HS-5 (cell line): Measurements from ENCODE around the gene CCDC71L.

ENCODE experiments used
- DNase-seq: peaks from one replicate; pipeline ENCODE4 v3.0.0-alpha.2; 2012; ENCODE audit warnings: low read depth

Gene CCDC71L

GRCh38 chr7:106625678-106626301, 35.2 kb downstream of the CCDC71L start:
- DNase-seq, result no peak

DNA sequence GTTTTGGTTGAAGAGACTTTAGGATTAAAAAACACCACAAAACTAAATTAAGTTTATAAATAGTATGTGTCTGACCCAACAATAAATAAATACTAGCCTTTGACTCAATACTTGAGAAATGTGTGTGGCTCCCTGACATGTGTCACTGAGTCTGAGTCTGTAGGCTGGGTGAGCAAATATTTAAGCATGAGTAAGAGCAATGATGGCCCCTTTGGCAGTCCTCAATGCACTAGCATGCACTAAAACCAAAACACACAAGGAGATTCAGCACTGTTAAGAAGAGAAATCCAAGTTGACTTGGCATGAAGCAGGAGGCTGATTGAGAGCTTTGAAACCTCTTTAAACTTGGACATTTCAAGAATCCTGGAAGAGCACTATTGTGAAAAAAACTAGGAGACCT, 37.1 kb downstream of the CCDC71L start:
- no peak for DNase-seq

DNA sequence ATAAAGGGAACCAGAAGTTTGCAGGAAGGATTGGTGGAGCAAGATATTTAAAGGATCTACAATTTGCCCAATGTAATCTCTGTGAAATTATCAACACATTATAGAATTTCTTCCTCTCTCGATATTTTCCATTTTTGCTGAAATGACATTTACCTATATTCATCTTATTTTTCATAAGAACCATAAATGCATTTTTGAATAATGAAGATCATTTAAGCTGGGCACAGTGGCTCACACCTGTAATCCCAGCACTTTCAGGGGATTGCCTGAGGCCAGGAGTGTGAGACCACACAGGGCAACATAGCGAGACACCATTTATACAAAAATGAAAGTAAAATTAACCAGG, 37.7 kb downstream of the CCDC71L start:
- no peak for DNase-seq

GRCh38 chr7:106622654-106623314, 38.2 kb downstream of the CCDC71L start:
- no peak for DNase-seq

GRCh38 chr7:106621393-106622132, 39.4 kb downstream of the CCDC71L start:
- no peak for DNase-seq

DNA sequence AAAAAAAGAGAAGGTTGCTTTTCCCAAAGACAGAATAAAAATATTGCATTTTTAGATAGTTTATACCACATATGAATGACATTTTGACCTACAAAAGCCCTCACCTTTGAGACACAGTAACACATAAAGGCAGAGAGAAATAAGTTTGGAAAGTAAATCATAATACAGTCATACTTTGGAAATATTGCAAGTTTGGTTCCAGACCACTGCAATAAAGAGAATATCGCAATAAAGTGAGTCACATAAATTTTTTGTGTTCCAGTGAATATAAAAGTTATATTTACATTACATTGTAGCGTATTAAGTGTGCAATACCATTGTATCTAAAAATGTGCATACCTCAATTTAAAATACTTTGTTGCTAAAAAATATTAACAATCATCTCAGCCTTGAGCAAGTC, 40.3 kb downstream of the CCDC71L start:
- DNase-seq, result no peak

DNA sequence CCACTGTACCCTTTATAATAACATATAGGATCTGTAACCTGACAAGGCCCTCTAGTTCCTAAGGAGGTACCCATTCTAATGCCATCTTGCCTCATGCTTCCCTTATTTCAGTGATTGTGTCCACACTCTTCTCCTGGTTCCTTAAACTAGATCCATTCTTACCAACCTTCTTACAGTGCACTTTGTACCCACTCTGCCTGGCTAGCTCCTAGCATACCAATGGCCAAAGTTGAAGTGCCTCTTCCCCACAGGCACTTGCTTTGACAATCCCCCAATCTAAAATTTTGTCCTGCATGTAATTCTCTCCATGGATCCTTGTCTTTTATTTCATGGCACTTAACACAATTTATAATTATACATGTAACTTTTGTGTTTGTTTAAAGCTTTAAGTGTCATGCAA, 40.9 kb downstream of the CCDC71L start:
- no peak for DNase-seq

DNA sequence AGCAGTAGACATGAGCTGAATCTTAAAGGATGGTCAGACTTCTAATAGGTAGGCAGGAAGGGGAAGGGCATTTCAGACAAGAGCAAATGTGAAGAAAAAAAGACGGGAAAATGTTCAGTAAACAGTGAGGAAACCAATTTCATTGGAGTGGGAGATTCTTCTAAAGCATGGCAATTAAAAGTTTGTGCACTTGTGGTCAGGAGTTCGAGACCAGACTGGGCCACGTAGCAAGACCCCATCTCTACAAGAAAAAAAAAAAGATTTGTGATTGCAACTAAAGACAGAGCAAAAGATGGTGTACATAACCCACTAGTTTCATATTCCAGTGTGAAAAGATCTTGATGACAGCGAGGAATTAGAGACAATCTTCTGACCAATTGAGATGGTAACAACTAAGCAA, 41.7 kb downstream of the CCDC71L start:
- DNase-seq, result no peak

- no peak for DNase-seq
These were observed 42.5 kb downstream of the CCDC71L start for GRCh38 chr7:106618480-106618879.

DNA sequence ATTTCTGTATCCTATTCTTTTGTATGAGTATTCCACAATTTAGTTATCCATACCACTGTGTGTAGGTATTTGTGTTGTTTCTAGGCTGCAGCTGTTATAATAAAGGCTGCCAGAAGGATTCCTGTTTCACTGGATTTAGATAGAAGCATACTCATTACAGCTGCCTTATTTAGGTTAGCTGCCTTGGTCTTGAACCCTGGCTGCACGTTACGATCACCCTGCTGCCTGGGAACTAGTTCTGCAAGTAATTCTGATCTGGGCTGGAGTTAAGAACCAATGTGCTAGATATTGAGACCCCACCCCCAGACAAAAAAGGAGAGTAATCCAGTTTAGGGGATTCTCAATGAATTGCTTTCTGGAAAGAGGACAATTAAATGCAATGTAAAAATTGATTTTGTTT, 43.1 kb downstream of the CCDC71L start:
- DNase-seq, result no peak

GRCh38 chr7:106616708-106617051, 44.3 kb downstream of the CCDC71L start:
- DNase-seq, result no peak

DNA sequence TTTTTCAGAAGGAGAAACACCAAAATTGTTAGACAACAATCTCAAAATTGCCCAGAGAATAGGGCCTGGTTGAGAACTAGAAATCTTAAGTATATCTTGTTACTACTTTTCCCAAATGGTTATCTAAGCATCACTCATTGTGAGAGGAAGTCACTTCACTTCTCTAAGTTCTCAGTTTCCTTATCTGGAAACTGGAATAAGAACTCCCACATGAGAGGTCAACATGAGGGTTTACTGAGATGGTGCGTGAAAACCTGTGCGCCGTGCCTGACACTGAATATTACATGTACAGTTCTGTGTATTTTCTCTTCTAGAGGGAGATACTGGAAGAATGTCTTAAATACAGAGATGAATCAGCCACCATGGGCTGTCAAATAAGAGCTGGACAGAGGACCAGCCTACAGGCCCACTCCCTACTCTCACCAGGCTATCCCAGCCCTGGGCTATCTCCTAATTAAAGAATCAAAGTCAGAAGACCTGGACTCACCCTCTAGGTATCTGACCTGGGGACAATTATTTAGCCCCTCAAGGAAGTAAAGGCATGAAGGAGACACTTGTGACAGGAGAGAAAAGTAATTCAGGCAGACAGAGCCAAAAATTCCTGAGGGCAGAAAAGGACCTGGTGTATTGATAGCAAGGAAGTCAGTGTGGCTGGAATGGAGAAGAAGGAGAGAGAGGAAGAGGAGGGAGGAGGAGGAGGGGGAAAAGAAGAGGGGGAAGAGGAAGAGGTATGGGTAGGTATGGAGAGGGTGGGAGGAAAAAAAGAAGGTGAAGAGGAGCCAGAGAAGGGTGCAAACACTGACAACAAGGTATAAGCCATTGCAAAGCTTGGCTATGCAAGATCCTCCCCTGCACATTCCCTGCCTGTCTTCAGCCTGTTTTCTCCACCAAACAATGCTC, 44.9 kb downstream of the CCDC71L start:
- DNase-seq, result no peak

- no peak for DNase-seq
These were observed 46.2 kb downstream of the CCDC71L start for GRCh38 chr7:106614751-106615150.

GRCh38 chr7:106613848-106614560, 47.0 kb downstream of the CCDC71L start:
- DNase-seq, result no peak

- DNase-seq, result no peak
These were observed 47.7 kb downstream of the CCDC71L start for GRCh38 chr7:106613279-106613678.

DNA sequence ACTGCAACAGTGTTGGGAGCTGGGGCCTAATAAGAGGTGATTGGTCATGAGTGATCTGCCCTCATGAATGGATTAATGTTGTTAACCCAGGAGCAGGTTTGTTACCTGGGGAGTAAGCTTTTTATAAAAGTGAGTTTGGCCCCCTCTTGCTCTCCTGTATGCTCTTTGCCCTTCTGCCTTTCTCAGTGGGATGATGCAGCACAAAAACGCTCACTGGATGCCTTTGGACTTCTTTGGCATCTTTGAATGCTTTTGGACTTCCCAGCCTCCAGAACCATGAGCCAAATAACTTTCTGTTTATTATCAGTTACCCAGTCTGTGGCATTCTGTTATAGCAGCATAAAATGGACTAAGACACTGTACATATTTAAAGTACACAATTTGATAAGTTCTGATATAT, 48.5 kb downstream of the CCDC71L start:
- DNase-seq, result no peak

- no peak for DNase-seq
These were observed 49.0 kb downstream of the CCDC71L start for GRCh38 chr7:106611911-106612310.

DNA sequence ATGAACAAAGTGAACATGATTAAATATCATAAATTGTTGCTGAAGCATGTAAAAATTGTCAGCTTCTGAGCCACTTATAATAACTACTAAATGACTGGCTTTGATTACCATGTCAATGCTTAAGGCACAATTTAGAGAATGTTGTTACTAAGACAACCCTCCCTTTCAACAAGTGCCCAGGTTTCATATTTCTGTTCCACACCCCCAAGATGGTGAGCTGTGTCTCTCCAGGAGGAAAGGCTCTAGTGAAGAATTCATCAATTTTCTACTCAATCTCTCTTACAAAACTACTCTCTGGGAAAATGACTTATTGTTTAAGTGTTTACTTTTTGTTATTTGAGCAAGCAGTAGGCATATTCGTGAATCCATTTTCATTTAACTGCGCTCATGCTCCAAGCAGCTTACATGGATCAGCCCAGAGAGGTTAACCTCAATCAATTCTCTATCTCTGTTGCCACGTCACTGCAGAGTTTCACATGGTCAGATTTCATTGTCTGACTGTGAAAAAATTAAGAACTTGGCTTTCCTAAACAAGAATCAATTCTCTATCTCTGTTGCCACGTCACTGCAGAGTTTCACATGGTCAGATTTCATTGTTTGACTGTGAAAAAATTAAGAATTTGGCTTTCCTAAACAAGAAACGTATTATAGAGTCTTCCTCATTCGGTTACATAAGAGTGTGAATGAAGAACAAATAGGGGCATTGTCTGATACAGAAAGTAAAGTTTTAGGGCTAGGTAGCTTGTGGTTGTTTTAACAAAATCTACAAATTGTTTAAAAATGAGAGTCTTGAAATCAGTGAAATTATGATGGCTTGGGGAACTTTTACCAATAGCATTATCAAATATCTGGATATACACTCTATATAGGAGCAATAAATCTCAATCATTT, 49.7 kb downstream of the CCDC71L start:
- no peak for DNase-seq

- no peak for DNase-seq
These were observed 51.5 kb downstream of the CCDC71L start for GRCh38 chr7:106609416-106609815.

- DNase-seq, result no peak
These were observed 52.3 kb downstream of the CCDC71L start for GRCh38 chr7:106608661-106609060.
